ENCODE data around the gene DNAJC12.
A peak's percentile ranks its signal among the peaks of the same experiment; 100 is the strongest.
"Not testable (repeated sequence)": the region's sequence is repeated elsewhere in the genome, so short reads cannot be mapped to it uniquely, and the experiment has no call there.

The DNAJC12 gene
- long read RNA-seq, donor 1, transcript DNAJC12-201 (5 exons, 1,201 nt): major isoform, 6 of 8 reads
- long read RNA-seq, donor 1, partial matches to known transcripts: 0 of 8 reads
- long read RNA-seq, donor 1, other reads (novel, unspliced or antisense): 0 of 8 reads
- long read RNA-seq, donor 2, partial matches to known transcripts: 0 of 2 reads
- long read RNA-seq, donor 2, other reads (novel, unspliced or antisense): 0 of 2 reads
- long read RNA-seq, donor 3, partial matches to known transcripts: 0 of 5 reads
- long read RNA-seq, donor 3, other reads (novel, unspliced or antisense): 0 of 5 reads
- long read RNA-seq, donor 4, transcript DNAJC12-201 (5 exons, 1,201 nt): major isoform, 7 of 8 reads
- long read RNA-seq, donor 4, partial matches to known transcripts: 0 of 8 reads
- long read RNA-seq, donor 4, other reads (novel, unspliced or antisense): 0 of 8 reads
- long read RNA-seq, donor 5, partial matches to known transcripts: 0 of 4 reads
- long read RNA-seq, donor 5, other reads (novel, unspliced or antisense): 0 of 4 reads
- long read RNA-seq, donor 6, partial matches to known transcripts: 0 of 5 reads
- long read RNA-seq, donor 6, other reads (novel, unspliced or antisense): 0 of 5 reads
- long read RNA-seq, donor 7, transcript DNAJC12-201 (5 exons, 1,201 nt): major isoform, 5 of 6 reads
- long read RNA-seq, donor 7, partial matches to known transcripts: 0 of 6 reads
- long read RNA-seq, donor 7, other reads (novel, unspliced or antisense): 0 of 6 reads
- long read RNA-seq, donor 8, partial matches to known transcripts: 5 of 8 reads
- long read RNA-seq, donor 8, other reads (novel, unspliced or antisense): 0 of 8 reads

GRCh38 chr10:67837541-67838314, at the start of gene DNAJC12:
DNAJC12 (minus strand) TSS chr10:67838188; CDS start chr10:67838011, 177 bp downstream.
- DNase-seq: peak; percentile 29

GRCh38 chr10:67884842-67885670, 47.1 kb upstream of the DNAJC12 start:
- peak; percentile 95 for DNase-seq

GRCh38 chr10:67884313-67884841, 46.4 kb upstream of the DNAJC12 start, which contains the start of gene SIRT1:
SIRT1 (plus strand) TSS chr10:67884656; CDS start chr10:67884722, 66 bp downstream.
- peak; percentile 91 for DNase-seq

GRCh38 chr10:67883710-67884312, 45.8 kb upstream of the DNAJC12 start:
- no peak for DNase-seq

- no peak for DNase-seq
These were observed 40.1 kb upstream of the DNAJC12 start for GRCh38 chr10:67878133-67878532.

GRCh38 chr10:67877421-67877820, 39.4 kb upstream of the DNAJC12 start:
- not testable (repeated sequence) for DNase-seq

GRCh38 chr10:67875340-67876238, 37.6 kb upstream of the DNAJC12 start:
- DNase-seq: no peak

- DNase-seq: no peak
These were observed 32.0 kb upstream of the DNAJC12 start for GRCh38 chr10:67869996-67870395.

GRCh38 chr10:67868132-67868531, 30.1 kb upstream of the DNAJC12 start:
- no peak for DNase-seq

GRCh38 chr10:67864607-67865371, 26.8 kb upstream of the DNAJC12 start:
- no peak for DNase-seq

GRCh38 chr10:67863094-67863493, 25.1 kb upstream of the DNAJC12 start:
- DNase-seq: no peak

- DNase-seq: no peak
These were observed 23.9 kb upstream of the DNAJC12 start for GRCh38 chr10:67861750-67862432.

GRCh38 chr10:67858971-67859370, 21.0 kb upstream of the DNAJC12 start:
- DNase-seq: no peak

GRCh38 chr10:67853512-67853911, 15.5 kb upstream of the DNAJC12 start:
- no peak for DNase-seq

GRCh38 chr10:67852761-67853160, 14.8 kb upstream of the DNAJC12 start:
- no peak for DNase-seq

GRCh38 chr10:67851186-67851585, 13.2 kb upstream of the DNAJC12 start:
- DNase-seq: no peak

GRCh38 chr10:67849331-67850011, 11.5 kb upstream of the DNAJC12 start:
- DNase-seq: peak; percentile 91

GRCh38 chr10:67843284-67843683, 5.3 kb upstream of the DNAJC12 start:
- no peak for DNase-seq
